NCI-H1105 (cell line): ENCODE measurements around the gene MS4A3.
"Not testable (repeated sequence)": the region's sequence is repeated elsewhere in the genome, so short reads cannot be mapped to it uniquely, and the experiment has no call there.

ENCODE experiments used
- DNase-seq: peaks from one replicate; lab custom pipeline; 2025; lab: John Stamatoyannopoulos, UW

MS4A3 gene, protein sequence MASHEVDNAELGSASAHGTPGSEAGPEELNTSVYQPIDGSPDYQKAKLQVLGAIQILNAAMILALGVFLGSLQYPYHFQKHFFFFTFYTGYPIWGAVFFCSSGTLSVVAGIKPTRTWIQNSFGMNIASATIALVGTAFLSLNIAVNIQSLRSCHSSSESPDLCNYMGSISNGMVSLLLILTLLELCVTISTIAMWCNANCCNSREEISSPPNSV

DNA sequence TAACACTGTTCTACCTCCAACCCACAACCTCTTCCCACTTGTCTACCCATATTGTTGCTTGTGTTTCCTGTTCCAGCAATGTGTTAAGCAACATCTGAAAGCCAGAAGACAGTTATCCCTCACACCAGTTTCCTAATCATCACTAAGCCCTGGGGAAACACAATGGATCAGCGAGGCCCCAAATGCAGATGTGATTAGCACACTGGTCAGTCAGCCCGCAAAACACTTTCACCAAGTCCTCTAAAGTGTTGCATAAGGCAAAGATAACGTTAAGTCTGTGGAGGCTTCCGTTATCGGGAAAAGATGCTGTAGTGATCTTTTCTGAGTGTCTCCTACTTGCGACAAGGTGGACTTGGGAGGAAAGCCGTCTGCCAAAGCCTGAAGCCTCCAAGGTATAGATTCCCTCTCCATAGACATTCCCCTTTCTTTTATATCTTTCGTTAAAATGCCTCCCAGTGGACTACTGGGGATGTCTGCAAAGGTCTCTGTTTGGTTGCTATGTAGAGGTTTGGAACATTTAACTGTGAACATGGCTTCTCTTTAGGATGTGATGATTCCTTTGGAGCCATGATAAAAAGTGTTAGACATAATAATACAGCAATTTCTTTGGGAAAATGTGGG lies at the start of gene MS4A3:
TSS of gene MS4A3 (plus strand) at position 317 of the 621 bp plus-strand sequence. CDS start 4,496 bp downstream, outside the sequence.
- no peak for DNase-seq

DNA sequence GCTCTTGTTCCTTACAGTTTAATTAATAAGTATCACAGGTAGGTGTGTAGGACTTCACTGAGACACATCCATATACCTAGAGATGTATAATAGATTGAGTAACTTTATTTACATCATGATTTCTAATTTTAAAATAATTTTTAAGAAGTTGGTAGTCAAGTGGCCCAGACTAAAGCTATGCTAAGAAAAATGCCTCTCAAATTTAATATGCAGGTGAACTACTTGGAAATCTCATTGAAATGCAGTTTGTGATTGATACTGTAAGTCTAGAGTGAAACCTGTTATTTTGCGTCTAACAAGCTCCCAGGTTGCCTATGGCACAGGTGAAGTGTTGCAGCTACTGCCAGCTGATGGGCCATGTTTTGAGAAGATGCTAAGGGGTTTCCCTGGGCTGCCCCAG lies 39.6 kb upstream of the MS4A3 start, which contains the start of gene OOSP4B:
TSS of gene OOSP4B (plus strand) at position 301 of the 400 bp plus-strand sequence.
- DNase-seq, result no peak

DNA sequence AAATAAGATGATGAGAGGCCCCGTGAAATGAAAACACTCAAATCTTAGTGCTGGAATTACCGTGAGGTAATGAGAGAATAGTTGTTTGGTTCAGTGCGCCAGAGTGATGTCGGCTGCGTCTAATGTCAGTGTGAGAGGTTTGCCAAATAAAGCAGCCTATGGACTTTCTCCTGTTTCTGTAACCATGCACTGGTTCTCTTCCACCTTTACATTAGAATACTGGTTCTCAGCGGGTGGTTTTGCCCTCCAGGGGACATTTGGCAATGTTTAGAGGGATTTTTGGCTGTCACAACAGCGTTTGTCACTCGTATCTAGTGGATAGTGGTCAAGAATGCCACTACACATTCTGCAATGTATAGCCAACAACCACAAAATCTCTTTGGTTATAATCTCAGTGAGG lies 38.4 kb upstream of the MS4A3 start:
- DNase-seq, result no peak

DNA sequence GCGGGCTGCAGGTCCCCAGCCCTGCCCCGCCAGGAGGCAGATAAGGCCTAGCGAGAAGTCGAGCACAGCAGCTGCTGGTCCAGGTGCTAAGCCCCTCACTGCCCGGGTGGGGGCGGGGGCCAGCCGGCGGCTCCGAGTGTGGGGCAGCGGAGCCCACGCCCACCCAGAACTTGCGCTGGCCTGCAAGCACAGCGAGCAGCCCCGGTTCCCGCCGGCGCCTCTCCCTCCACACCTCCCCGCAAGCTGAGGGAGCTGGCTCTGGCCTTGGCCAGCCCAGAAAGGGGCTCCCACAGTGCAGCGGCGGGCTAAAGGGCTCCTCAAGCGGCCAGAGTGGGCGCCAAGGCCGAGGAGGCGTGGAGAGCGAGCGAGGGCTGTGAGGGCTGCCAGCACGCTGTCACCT lies 36.1 kb upstream of the MS4A3 start:
- not testable (repeated sequence) for DNase-seq

DNA sequence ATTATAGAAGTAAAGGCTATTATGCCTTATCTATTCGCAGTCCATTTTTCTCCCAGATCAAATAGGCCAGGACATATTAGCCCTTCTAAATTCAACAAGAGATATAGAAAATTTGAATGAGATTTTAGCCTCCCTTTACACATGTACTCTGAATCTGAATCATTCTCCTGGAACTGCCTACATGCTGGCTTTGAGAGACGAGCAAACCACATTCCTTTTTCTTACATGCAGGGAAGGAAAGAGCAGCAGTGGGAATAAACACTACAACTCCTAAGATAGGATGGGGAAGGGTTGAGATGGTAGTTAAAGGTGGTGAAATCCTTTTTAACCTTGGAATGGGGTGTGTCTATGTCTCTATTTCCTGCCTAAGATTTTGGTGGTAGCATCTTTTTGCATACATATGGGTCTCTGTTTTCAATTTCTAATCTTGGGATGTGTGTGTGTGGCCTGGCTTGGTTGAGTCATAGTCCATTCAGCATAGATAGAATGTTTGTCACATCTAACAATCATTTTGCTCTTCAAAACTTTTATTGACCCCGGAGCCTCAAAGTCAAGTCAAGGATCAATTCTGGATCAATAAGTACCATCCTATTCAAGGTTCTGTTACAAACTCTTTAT lies 27.3 kb upstream of the MS4A3 start:
- no peak for DNase-seq

DNA sequence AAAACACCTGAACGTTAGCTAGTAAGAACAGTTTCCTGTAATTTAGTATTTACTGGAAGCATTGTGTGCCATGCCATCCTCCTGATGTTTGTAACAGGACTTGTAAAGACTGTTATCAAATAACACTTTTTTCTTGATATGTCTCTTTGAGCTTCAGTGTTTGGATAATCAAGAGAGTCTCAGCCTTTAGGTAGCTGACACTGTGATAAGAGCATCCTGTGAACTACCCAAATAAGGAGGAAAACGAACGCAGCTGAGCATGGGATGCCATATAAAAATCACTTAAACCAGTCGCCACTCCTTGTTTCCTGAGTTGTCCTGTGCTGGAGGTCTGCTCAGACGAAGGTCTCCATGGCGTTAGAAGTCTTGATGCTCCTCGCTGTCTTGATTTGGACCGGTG lies 16.4 kb upstream of the MS4A3 start, which contains the start of gene OOSP2:
TSS of gene OOSP2 (plus strand) at position 301 of the 400 bp plus-strand sequence. CDS start at position 352, 51 bp downstream.
- no peak for DNase-seq

DNA sequence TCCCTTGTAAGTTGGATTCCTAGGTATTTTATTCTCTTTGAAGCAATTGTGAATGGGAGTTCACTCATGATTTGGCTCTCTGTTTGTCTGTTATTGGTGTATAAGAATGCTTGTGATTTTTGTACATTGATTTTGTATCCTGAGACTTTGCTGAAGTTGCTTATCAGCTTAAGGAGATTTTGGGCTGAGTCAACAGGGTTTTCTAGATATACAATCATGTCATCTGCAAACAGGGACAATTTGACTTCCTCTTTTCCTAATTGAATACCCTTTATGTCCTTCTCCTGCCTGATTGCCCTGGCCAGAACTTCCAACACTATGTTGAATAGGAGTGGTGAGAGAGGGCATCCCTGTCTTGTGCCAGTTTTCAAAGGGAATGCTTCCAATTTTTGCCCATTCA lies 6.0 kb upstream of the MS4A3 start:
- not testable (repeated sequence) for DNase-seq

DNA sequence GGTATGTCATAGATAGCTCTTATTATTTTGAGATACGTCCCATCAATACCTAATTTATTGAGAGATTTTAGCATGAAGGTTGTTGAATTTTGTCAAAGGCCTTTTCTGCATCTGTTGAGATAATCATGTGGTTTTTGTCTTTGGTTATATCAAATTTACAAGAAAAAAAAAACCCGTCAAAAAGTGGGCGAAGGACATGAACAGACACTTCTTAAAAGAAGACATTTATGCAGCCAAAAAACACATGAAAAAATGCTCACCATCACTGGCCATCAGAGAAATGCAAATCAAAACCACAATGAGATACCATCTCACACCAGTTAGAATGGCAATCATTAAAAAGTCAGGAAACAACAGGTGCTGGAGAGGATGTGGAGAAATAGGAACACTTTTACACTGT lies 5.6 kb upstream of the MS4A3 start:
- DNase-seq, result not testable (repeated sequence)

DNA sequence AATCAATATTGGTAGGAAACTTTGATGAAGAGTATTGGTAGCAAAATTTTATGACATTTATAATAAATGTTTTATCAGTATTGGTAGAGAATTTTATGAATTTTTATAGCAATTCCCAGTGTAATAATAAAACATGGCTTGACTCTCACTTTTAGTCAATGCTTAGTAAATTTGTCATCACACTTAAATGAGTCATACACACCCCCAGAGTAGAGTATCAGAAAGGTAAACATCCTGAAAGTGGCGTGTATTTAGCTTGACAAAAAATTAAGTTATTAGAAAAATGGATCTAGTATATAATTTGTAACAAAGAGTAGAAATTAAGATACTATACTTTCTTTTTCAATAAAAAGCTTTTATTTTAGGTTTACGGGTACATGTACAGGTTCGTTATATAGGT lies 2.6 kb downstream of the MS4A3 start:
- DNase-seq, result no peak

DNA sequence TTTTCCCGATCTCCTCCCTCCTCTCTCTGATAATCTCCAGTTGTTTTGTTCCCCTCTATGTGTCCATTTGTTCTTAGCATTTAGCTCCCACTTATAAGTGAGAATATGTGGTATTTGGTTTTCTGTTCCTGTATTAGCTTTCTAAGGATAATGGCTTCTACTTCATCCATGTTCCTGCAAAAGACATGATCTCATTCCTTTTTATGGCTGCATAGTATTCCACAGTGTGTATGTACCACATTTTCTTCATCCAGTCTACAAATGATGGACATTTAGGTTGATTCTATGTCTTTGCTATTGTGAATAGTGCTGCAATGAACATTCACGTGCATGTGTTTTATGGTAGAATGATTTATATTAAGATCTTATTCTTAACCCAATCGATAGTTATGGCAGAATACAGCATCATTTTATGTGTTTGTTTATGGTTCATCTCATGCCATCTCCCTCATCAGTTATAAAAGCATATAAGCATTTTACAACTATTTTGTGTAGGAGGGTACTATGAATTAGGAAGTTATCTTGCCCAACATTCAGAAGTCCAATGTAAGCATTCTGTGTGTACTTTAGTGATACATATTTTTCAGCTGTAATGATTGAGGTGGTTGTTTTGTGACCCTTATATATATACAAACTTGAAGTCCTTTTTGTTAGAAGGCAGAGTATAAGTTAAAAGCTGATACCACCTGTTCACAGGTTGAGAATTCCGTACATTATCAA lies 3.2 kb downstream of the MS4A3 start:
- DNase-seq, result no peak

DNA sequence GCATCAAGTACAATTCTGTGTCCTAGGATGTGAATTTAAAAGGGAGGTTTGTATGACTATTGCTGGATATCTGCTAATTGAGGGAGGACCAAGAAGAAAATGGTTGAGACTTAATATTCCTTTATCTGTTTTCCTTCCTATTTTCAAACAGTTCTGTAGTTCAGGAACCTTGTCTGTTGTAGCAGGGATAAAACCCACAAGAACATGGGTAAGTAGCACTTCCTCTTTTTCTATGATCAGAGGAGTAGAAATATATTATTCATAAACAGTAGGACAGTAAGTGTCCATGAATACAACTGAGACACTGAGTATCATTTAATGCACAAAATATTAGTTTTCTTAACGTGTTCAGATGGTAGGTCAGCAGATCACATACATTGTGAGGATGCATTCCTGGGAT lies 7.6 kb downstream of the MS4A3 start:
- no peak for DNase-seq

DNA sequence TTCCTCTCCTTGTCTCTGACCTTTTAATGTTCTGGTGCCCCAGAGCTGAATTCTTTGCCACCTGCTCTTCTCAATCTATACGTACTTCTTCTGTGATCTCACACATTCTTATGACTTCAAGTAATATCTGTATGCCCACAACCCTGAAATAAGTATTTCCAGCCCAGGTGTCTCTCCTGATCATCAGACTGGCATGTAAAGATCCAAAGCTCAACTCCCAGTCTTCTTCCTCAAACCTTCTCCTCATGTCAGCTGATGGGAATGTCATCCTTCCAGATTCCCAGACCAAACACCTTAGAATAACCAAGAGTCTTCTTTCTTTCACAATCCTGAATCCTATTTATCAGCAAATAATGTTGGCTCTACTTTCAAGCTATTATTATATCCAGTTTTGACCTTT lies 9.3 kb downstream of the MS4A3 start:
- DNase-seq, result no peak

DNA sequence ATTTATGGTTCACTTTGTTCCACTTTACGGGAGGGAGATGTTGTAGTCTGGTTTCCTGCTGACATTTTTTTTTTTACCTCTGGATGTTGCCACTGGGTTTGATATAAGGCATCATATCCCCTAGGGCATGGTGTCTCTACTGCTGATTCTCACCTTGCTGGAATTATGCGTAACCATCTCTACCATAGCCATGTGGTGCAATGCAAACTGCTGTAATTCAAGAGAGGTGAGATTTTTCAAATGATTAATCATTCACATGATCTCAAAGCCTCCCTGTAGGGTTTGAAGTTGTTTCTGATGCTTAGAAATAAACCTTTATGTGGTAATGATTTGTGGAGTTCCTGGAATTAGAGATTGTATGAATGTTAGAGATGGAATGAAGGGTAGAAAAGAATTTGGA lies 13.0 kb downstream of the MS4A3 start:
- DNase-seq, result no peak

DNA sequence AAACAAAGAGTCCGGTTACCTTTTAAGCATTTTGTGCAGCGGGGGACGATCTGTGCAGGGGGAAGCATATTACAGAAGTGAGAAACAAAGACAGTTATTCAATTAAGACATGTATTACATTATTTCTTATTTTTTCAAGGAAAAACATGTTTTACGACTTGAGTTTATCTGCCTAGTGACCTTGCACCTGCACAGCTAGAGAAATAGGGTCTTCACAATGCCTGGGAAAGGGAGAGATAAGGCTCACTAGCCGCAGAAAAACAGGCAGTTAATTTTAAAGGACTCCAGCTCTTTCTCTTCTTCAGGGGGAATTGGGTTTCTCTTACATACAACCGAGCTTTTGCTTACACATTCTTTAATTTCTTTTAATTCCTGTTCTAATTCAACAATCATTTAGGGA lies 15.2 kb downstream of the MS4A3 start:
- DNase-seq, result not testable (repeated sequence)

DNA sequence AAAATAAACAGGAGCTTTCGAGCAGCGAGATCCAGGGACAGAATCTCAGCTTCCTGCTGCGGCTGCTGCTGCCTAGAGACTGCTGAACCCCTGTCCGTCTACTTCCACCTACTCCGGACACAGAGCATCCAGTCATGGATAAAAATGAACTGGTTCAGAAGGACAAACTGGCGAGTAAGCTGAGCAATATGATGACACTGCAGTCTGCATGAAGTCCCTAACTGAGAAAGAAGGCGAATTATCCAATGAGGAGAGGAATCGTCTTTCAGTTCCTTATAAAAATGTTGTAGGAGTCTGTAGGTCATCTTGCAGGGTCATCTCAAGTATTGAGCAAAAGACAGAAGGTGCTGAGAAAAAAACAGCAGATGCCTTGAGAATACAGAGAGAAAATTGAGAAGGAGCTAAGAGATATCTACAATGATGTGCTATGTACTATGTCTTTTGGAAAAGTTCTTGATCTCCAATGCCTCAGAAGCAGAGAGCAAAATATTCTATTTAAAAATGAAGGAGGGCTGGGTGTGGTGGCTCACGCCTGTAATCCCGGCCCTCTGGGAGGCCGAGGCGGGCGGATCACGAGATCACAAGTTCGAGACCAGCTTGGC lies 20.9 kb downstream of the MS4A3 start:
- DNase-seq, result no peak

DNA sequence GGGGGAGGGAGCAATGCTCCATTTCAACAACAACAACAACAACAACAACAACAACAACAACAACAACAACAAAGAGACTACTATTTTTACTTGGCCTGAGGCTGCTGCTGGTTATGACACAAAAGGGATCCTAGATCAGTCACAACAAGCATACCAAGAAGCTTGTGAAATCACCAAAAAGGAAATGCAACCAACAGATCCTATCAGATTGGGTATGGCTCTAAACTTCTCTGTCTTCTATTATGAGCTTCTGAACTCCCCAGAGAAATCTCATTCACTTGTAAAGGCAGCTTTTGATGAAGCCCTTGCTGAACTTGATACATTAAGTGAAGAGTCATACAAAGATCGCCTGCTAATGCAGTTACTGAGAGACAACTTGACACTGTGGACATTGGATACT lies 21.5 kb downstream of the MS4A3 start:
- no peak for DNase-seq

DNA sequence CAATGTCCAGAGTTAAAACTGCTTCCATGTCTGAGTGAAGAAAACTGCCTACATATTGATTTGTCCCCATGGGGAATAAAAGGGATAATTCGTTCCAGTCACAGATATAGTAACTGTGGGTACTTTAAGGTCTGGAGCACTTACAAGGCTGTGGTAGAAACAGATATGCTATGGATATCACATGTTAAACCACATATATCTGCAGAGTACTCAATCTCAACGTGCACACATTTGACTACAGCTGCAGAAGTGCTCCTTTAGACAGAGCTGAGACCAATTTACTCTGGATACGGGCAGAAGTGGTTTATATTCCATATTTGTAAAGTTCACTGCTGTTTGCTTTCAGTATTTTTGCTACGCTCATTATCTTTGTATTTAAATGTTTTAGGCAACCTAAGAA lies 22.3 kb downstream of the MS4A3 start:
- no peak for DNase-seq

DNA sequence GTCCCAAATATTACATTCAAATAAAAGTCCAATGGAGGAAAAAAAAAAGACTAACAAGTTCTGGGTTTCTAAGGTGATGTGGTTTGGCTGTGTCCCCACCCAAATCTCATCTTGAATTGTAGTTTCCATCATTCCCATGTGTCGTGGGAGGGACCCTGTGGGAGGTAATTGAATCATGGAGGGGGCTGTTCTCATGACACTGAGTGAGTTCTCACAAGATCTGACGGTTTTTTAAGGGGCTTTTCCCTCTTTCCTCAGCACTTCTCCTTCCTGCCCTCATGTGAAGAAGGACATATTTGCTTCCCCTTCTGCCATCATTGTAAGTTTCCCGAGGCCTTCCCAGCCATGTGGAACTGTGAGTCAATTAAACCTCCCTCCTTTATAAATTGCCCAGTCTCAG lies 24.1 kb downstream of the MS4A3 start:
- DNase-seq, result no peak

DNA sequence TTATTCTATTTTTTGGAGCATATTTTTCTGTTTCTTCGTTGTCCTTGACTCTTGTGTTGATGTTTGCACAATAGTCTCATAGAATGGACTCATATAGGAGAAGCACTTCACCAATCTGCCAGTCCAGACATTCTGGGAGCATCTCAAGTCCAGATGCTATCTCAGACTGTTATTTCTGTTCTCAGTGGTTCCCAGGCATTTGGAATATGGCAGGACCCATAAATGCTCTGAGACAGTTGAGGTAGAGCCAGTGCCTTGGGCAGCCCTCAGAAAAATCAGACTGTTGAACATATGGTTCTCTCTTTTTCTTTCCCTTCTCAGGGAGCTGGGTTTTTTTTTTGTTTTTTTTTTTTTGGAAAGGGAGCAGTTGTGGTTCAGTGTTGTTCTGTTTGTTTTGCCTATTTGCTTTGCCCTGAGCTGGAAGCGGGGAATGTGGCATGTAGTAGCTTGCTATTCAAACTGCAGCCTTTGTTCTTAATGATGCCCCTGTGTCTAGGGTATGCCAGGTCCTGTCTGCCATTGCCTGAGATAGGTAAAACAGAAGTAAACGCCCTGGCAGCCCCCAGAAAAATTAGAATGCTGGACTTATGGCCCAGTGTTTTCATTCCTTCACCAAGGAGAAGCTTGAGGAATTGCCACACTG lies 28.3 kb downstream of the MS4A3 start:
- DNase-seq, result peak; percentile 47

DNA sequence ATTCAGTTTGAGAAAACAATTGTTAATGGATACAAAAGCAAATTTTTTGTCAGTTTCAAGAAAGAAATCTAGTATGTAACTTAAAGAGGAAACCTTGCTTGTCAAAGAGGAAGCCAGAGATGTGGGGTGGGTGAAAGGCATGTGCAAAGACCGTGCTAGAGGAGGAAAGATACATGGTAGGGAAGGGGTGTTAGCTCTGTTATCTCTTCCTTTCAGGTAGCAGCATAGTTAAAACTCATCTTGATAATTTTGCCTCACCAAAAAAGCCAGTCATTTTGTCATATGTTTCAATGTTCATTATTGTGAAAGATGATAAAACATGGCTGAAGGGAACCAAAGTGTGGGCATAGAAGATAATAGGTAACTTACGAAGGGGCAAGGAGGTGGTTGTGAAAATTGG lies 29.4 kb downstream of the MS4A3 start:
- DNase-seq, result no peak

DNA sequence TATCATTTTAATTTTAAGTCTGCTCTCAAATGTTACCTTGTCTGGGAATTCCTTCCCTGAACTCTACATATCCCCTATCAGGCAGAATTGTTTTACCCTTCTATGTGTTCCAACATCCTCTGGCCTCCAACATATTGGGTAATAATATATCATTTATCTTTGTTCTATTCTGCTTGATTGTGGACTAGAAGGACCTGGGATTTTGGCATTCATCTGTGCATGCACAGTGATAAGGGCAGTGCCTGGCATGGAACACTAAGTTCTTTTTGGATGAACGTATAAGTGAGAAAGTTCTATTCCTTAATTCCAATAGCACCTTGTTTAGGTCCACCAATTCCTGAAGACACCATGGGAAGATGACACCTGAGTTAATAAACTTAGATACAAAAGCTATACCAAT lies 30.8 kb downstream of the MS4A3 start:
- no peak for DNase-seq

DNA sequence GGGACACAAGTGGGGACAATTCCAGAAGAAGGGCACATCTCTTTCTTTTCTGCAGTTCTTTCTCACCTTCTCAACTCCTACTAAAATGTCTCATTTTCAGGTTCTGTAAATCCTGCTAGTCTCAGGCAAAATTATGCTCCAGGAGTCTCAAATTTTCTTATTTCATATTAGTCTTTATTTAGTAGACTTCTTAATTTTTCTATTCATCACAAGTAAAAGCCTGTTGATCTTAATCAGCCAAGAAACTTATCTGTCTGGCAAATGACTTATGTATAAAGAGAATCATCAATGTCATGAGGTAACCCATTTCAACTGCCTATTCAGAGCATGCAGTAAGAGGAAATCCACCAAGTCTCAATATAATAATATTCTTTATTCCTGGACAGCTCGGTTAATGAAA lies 31.9 kb downstream of the MS4A3 start, which contains the start of gene MS4A2:
TSS of gene MS4A2 (plus strand) at position 301 of the 400 bp plus-strand sequence. CDS start 102 bp downstream, outside the sequence.
- DNase-seq, result no peak
